Measurements from ENCODE around the gene TRIB2.

DNA sequence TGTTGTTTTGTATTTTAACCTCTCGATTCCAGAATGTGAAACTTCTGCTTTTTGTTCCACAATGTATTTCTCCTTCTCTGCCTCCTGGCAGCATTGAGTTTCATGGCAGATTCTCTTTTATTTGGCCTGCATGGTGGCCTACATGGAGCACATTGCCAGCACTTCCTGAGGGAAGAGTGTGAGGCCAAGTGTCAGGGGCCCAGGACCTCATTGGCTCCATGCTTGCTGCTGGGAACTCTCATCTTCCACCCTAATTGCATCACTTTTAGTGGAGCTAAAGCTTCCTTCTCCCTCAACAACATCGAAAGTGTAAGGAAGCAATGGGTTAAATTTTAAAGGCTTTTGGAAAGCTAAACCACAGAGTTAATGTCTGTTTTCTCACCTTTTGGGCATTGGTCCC is 9.5 kb downstream of the TRIB2 start:
- TF ChIP-seq, protein P1, sequence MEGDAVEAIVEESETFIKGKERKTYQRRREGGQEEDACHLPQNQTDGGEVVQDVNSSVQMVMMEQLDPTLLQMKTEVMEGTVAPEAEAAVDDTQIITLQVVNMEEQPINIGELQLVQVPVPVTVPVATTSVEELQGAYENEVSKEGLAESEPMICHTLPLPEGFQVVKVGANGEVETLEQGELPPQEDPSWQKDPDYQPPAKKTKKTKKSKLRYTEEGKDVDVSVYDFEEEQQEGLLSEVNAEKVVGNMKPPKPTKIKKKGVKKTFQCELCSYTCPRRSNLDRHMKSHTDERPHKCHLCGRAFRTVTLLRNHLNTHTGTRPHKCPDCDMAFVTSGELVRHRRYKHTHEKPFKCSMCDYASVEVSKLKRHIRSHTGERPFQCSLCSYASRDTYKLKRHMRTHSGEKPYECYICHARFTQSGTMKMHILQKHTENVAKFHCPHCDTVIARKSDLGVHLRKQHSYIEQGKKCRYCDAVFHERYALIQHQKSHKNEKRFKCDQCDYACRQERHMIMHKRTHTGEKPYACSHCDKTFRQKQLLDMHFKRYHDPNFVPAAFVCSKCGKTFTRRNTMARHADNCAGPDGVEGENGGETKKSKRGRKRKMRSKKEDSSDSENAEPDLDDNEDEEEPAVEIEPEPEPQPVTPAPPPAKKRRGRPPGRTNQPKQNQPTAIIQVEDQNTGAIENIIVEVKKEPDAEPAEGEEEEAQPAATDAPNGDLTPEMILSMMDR (IDR thresholded peaks at IDR 0.05), result no peak
- TF ChIP-seq POLR2A (IDR thresholded peaks at IDR 0.05), result no peak

Data from uterus (tissue), 2 donors.